WTC11 (cell line): ENCODE data around the gene BORCS5. TPM values are rescaled to one million over a fixed set of nuclear protein-coding genes. Genes with fewer than 3 reads are reported as not detected.

Experiments
- ATAC-seq: fragments of 200-7000 bp; cut with Tn5 transposase; 2 replicates; pipeline ENCODE4 v1.10.0; 2021; ENCODE audit warnings: mild to moderate bottlenecking, moderate library complexity
- CTCF ChIA-PET: fragments of 300-600 bp; sonication (Branson Sonifier 250); formaldehyde crosslinking; loops from one replicate; lab custom pipeline; 2021; ENCODE audit warnings: antibody characterized with exemption; lab: Charles Lee
- POLR2A ChIA-PET: fragments of 350-600 bp; sonication (Branson Sonifier 250); formaldehyde crosslinking; loops from one replicate; lab custom pipeline; 2021; ENCODE audit warnings: antibody characterized with exemption; lab: Charles Lee
- DNase-seq: peaks from one replicate; pipeline ENCODE4 v3.0.0; 2021; ENCODE audit warnings: low spot score
- H3K27ac Mint-ChIP-seq: 2 replicates; pipeline ENCODE4 v1.8.0; 2021; ENCODE audit warnings: mixed read lengths
- H3K27me3 Mint-ChIP-seq: 2 replicates; pipeline ENCODE4 v1.8.0; 2021; ENCODE audit warnings: low read depth, mild to moderate bottlenecking, moderate library complexity, mixed read lengths
- H3K36me3 Mint-ChIP-seq: 2 replicates; pipeline ENCODE4 v1.8.0; 2021; ENCODE audit warnings: mixed read lengths
- H3K4me1 Mint-ChIP-seq: 2 replicates; pipeline ENCODE4 v1.8.0; 2022; ENCODE audit warnings: mixed read lengths
- H3K4me3 Mint-ChIP-seq: 2 replicates; pipeline ENCODE4 v1.8.0; 2021; ENCODE audit warnings: mild to moderate bottlenecking, moderate library complexity, mixed read lengths
- H3K9me3 Mint-ChIP-seq: 2 replicates; pipeline ENCODE4 v1.8.0; 2021; ENCODE audit warnings: mixed read lengths
- CREB1 ChIP-seq: sonication (generic); formaldehyde crosslinking; IDR thresholded peaks from 2 replicates; pipeline ENCODE4 v1.8.0; 2023; ENCODE audit warnings: mild to moderate bottlenecking, missing genetic modification reagents
- NR2C2 ChIP-seq: sonication (generic); formaldehyde crosslinking; IDR thresholded peaks from 2 replicates; pipeline ENCODE4 v1.8.0; 2022; ENCODE audit warnings: mild to moderate bottlenecking, missing genetic modification reagents
- total RNA-seq: library from RNA; stranded (reverse); gene quantifications from 3 replicates; pipeline ENCODE4 v1.2.3, GENCODE V29; 2021
- TF ChIP-seq, protein P1 (sequence below): fragments of 250-450 bp; sonication (Bioruptor Pico); IDR thresholded peaks from 2 replicates; pipeline ENCODE4 v2.1.2; 2022; ENCODE audit warnings: mild to moderate bottlenecking, moderate library complexity
- TF ChIP-seq, protein P2 (sequence below): fragments of 250-450 bp; sonication (Bioruptor Pico); IDR thresholded peaks from 2 replicates; pipeline ENCODE4 v1.9.0; 2021; ENCODE audit warnings: mild to moderate bottlenecking, borderline replicate concordance
- TF ChIP-seq, protein P3 (sequence below): sonication (generic); formaldehyde crosslinking; IDR thresholded peaks from 2 replicates; pipeline ENCODE4 v1.8.0; 2022; ENCODE audit warnings: mild to moderate bottlenecking, missing genetic modification reagents
- TF ChIP-seq, protein P4 (sequence below): sonication (generic); formaldehyde crosslinking; IDR thresholded peaks from 2 replicates; pipeline ENCODE4 v1.8.1; 2023; ENCODE audit warnings: mild to moderate bottlenecking, missing genetic modification reagents, moderate library complexity
- TF ChIP-seq, protein P5 (sequence below): sonication (generic); formaldehyde crosslinking; conservative IDR thresholded peaks from 2 replicates; pipeline ENCODE4 v1.8.1; 2022; ENCODE audit warnings: mild to moderate bottlenecking, missing genetic modification reagents
- TF ChIP-seq, protein P6 (sequence below): sonication (generic); formaldehyde crosslinking; IDR thresholded peaks from 2 replicates; pipeline ENCODE4 v1.8.0; 2022; ENCODE audit warnings: mild to moderate bottlenecking, missing genetic modification reagents
- TF ChIP-seq, protein P7 (sequence below): sonication (generic); formaldehyde crosslinking; IDR thresholded peaks from 2 replicates; pipeline ENCODE4 v1.8.0; 2023; ENCODE audit warnings: missing genetic modification reagents, mild to moderate bottlenecking, borderline replicate concordance

BORCS5 gene
- total RNA-seq, 1 experiment from 2014 or later = 16.4 TPM

DNA sequence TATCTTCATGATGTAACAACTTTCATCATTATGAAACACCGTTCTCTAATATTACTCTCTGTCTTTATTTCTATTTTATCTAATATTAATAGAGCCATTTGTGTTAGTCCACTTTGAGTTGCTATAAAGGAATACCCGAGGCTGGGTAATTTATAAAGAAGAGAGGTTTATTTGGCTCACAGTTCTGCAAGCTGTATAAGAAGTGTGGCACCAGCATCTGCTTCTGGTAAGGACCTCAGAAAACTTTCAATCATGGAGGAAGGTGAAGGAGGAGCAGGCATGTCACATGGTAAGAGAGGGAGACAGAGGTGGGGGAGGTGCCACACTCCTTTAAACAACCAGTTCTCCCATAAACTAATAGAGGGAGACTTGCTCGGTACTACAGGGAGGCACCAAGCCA lies 25.1 kb downstream of the BORCS5 start (continued):
- TF ChIP-seq, protein P1, sequence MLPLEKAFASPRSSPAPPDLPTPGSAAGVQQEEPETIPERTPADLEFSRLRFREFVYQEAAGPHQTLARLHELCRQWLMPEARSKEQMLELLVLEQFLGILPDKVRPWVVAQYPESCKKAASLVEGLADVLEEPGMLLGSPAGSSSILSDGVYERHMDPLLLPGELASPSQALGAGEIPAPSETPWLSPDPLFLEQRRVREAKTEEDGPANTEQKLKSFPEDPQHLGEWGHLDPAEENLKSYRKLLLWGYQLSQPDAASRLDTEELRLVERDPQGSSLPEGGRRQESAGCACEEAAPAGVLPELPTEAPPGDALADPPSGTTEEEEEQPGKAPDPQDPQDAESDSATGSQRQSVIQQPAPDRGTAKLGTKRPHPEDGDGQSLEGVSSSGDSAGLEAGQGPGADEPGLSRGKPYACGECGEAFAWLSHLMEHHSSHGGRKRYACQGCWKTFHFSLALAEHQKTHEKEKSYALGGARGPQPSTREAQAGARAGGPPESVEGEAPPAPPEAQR (CRISPR knock-in tag) = no peak

DNA sequence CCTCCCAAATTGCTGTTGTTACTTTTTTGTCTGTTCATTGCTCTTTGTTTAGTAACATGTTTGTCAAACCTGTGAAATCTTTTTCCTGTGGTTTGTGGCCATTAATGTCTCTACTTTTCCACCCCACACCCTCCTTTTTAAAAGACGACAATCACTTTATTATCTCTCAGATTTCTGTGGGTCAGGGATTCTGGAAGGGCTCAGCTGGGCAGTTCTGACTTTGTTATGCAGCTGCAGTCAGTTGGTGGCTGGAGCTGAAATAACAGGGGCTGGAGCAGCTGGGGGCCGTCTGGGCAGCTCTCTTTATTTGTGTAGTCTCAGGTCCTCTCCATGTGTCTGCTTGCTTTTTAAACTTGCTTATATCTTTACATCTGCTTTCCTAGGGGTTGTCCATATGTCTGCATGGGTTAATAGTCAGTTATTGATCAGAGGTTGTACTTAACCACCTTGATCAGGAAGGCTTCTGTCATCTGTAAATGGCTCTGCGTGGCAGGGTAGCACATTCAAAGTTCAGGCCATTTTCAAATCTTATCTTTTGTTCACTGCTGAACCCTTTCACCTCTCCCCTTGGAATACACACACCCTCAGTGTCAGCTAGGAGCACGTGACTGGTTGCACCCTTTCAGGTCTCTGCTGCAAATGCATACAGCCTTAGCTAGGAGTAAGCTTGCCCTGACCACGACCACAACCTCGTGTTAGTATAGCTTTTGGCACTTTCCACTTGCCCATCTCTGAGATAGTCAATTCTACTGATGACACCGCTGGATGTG lies 27.9 kb downstream of the BORCS5 start:
- Mint-ChIP-seq H3K36me3 (peaks cover 23% of the 10 kb centered on the region), H3K4me1 (peaks cover 52% of the 10 kb centered on the region), H3K27ac (peak overlapping the region; percentile 97), H3K4me3 (peak overlapping the region; percentile 28), H3K9me3 (peaks cover 13% of the 10 kb centered on the region), H3K27me3 (no peaks in the 10 kb centered on the region)
- ChIA-PET POLR2A (no interaction called here), CTCF (interaction anchor here (0.6 to 4.0 kb wide), 9 partner anchors 13 to 352 kb away, joined by 3 to 16 read pairs (median 3); partner anchors contain the start of gene DUSP16)
- TF ChIP-seq, protein P2, sequence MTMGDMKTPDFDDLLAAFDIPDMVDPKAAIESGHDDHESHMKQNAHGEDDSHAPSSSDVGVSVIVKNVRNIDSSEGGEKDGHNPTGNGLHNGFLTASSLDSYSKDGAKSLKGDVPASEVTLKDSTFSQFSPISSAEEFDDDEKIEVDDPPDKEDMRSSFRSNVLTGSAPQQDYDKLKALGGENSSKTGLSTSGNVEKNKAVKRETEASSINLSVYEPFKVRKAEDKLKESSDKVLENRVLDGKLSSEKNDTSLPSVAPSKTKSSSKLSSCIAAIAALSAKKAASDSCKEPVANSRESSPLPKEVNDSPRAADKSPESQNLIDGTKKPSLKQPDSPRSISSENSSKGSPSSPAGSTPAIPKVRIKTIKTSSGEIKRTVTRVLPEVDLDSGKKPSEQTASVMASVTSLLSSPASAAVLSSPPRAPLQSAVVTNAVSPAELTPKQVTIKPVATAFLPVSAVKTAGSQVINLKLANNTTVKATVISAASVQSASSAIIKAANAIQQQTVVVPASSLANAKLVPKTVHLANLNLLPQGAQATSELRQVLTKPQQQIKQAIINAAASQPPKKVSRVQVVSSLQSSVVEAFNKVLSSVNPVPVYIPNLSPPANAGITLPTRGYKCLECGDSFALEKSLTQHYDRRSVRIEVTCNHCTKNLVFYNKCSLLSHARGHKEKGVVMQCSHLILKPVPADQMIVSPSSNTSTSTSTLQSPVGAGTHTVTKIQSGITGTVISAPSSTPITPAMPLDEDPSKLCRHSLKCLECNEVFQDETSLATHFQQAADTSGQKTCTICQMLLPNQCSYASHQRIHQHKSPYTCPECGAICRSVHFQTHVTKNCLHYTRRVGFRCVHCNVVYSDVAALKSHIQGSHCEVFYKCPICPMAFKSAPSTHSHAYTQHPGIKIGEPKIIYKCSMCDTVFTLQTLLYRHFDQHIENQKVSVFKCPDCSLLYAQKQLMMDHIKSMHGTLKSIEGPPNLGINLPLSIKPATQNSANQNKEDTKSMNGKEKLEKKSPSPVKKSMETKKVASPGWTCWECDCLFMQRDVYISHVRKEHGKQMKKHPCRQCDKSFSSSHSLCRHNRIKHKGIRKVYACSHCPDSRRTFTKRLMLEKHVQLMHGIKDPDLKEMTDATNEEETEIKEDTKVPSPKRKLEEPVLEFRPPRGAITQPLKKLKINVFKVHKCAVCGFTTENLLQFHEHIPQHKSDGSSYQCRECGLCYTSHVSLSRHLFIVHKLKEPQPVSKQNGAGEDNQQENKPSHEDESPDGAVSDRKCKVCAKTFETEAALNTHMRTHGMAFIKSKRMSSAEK (CRISPR knock-in tag) = no peak
- TF ChIP-seq CREB1 (CRISPR knock-in tag) (0 out of 2 replicates have a peak, but pooled peaks have one; percentile 18), NR2C2 (CRISPR knock-in tag) (no peak)
- TF ChIP-seq, protein P3, sequence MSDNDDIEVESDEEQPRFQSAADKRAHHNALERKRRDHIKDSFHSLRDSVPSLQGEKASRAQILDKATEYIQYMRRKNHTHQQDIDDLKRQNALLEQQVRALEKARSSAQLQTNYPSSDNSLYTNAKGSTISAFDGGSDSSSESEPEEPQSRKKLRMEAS (CRISPR knock-in tag) = peak; percentile 39; the same call in 1 of the 2 replicates
- TF ChIP-seq, protein P4, sequence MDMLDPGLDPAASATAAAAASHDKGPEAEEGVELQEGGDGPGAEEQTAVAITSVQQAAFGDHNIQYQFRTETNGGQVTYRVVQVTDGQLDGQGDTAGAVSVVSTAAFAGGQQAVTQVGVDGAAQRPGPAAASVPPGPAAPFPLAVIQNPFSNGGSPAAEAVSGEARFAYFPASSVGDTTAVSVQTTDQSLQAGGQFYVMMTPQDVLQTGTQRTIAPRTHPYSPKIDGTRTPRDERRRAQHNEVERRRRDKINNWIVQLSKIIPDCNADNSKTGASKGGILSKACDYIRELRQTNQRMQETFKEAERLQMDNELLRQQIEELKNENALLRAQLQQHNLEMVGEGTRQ (CRISPR knock-in tag) = peak; percentile 92
- TF ChIP-seq, protein P5, sequence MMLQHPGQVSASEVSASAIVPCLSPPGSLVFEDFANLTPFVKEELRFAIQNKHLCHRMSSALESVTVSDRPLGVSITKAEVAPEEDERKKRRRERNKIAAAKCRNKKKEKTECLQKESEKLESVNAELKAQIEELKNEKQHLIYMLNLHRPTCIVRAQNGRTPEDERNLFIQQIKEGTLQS (CRISPR knock-in tag) = no peak
- TF ChIP-seq, protein P6, sequence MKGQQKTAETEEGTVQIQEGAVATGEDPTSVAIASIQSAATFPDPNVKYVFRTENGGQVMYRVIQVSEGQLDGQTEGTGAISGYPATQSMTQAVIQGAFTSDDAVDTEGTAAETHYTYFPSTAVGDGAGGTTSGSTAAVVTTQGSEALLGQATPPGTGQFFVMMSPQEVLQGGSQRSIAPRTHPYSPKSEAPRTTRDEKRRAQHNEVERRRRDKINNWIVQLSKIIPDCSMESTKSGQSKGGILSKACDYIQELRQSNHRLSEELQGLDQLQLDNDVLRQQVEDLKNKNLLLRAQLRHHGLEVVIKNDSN = peak; percentile 88
- peak; percentile 92 for ATAC-seq
- peak; percentile 38 for DNase-seq

DNA sequence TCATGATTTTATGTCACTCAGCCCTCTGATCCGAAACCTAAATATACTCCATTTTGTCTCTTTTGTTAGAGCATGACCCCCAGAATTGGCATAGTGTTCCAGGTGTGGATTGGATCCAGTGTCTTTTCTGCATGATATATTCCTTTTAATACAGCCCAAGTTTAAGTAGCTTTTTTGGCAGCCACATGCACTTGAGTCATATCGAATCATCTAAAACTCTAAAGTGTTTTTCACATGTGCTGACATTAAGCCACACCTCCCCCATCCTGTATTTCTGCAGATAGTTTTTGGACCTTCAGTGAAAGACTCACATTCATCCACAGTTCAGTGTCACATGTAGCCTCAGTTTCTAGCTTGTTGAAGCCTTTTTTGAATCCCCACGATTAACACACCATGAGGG lies 30.6 kb downstream of the BORCS5 start:
- ATAC-seq = no peak
- POLR2A ChIA-PET = no interaction called here
- H3K27ac Mint-ChIP-seq = peak overlapping the region; percentile 89

More for the DNA sequence above, 30.6 kb downstream of the BORCS5 start:
- CTCF ChIA-PET = interaction anchor here (0.6 to 4.0 kb wide), 2 partner anchors 116 to 248 kb away, joined by 3 to 16 read pairs; no protein-coding TSS in a partner anchor
- H3K4me3 Mint-ChIP-seq = no peak overlapping the region
- no peak for DNase-seq
- H3K36me3 Mint-ChIP-seq = peaks cover 11% of the 10 kb centered on the region; the same call in 1 of the 2 replicates
- TF ChIP-seq, protein P7, sequence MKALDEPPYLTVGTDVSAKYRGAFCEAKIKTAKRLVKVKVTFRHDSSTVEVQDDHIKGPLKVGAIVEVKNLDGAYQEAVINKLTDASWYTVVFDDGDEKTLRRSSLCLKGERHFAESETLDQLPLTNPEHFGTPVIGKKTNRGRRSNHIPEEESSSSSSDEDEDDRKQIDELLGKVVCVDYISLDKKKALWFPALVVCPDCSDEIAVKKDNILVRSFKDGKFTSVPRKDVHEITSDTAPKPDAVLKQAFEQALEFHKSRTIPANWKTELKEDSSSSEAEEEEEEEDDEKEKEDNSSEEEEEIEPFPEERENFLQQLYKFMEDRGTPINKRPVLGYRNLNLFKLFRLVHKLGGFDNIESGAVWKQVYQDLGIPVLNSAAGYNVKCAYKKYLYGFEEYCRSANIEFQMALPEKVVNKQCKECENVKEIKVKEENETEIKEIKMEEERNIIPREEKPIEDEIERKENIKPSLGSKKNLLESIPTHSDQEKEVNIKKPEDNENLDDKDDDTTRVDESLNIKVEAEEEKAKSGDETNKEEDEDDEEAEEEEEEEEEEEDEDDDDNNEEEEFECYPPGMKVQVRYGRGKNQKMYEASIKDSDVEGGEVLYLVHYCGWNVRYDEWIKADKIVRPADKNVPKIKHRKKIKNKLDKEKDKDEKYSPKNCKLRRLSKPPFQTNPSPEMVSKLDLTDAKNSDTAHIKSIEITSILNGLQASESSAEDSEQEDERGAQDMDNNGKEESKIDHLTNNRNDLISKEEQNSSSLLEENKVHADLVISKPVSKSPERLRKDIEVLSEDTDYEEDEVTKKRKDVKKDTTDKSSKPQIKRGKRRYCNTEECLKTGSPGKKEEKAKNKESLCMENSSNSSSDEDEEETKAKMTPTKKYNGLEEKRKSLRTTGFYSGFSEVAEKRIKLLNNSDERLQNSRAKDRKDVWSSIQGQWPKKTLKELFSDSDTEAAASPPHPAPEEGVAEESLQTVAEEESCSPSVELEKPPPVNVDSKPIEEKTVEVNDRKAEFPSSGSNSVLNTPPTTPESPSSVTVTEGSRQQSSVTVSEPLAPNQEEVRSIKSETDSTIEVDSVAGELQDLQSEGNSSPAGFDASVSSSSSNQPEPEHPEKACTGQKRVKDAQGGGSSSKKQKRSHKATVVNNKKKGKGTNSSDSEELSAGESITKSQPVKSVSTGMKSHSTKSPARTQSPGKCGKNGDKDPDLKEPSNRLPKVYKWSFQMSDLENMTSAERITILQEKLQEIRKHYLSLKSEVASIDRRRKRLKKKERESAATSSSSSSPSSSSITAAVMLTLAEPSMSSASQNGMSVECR (CRISPR knock-in tag) = no peak
- TF ChIP-seq, all 79 proteins: peak for 0
- Mint-ChIP-seq H3K4me1 (peaks cover 45% of the 10 kb centered on the region), H3K27me3 (no peaks in the 10 kb centered on the region), H3K9me3 (0 out of 2 replicates have a peak, but pooled peaks cover 3% of the 10 kb centered on the region)
